IPS-NIHi7 (cell line): ENCODE measurements around the gene CCDC158.
"Not testable (repeated sequence)": the region's sequence is repeated elsewhere in the genome, so short reads cannot be mapped to it uniquely, and the experiment has no call there.

Experiments used
- DNase-seq: peaks from one replicate; pipeline ENCODE4 v3.0.0; 2012; ENCODE audit warnings: mixed read lengths; ENCODE audit errors: extremely low spot score

CCDC158 gene

DNA sequence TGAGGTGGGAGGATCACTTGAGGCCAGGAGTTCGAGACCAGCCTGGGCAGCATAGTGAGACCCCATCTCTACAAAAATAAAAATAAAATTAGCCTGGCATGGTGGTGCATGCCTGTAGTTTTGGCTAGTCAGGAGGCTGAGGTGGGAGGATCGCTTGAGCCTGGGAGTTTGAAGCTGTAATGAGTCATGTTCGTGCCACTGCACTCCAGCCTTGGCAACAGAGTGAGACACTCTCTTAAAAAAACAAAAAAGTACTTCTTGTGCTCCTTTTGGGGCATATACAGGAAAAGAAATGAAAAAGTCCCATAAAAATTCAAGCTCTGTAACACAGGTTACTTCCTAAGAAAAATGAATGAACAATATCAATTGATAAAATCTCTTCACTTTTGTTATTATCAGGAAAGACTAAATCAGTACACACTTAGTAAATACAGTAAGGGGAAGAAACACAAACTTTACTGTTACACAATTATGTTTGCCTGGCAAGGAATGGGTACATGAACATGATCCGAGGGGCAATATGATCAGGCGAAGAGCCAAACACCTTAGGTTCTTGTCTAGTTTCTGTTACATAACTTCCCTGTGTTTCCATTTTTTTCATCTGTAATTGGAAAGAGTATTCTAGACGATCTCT, 46.9 kb downstream of the CCDC158 start:
- no peak for DNase-seq

DNA sequence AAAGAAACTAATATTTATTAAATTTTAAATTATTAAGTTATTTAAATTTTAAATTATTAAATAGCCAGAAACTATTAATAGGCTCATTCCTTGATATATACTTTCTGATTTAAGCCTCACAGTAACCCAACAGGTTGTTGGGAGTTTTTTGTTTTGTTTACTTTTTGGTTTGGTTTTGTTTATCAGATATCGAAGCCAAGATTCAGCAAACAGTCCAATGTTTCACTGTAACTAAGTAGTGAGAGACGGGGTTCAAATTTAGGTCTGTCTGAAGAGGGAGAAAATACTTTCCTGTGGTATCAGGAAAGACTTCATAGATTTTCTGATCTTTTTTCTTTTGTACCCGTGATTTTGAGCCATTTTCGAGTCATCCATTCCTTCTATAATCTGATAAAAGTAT, 54.2 kb downstream of the CCDC158 start:
- no peak for DNase-seq

DNA sequence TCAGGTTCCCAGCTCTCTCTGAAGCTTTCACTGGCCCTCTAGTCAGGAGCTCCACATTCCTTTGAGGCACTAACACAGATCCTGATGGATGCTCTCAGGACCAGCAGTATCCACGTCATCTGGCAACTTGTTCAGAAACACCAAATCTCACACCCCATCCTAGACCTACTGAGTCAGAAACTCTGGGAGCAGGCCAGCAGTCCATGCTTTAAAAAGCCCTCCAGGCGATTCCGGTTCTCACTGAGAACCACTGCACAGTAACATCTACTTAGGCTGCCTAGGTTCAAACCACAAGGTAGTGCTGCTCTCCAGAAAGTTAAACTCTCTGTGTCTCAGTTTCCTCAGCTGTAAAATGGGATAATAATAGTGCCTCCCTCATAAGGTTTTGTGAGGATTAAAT, 55.3 kb downstream of the CCDC158 start:
- no peak for DNase-seq

DNA sequence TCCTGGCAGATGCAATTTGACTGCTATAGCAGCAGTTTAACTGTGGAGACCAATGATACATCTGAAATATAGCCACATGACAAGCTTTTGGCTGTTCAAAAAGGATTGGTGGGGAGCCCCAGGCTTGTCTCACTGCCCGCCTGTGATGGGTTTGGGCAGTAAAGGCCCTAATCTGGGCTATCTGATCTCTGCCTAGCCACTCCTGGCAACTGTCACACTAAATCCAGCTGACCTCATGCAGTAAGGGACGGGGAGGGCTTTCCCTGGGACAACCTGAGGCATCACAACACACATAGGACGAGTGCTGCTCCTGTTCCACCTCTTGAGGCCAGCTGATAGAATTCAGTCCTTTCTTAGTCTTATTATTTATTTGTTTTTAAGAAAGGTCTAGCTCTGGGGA, 56.2 kb downstream of the CCDC158 start:
- DNase-seq = no peak

DNA sequence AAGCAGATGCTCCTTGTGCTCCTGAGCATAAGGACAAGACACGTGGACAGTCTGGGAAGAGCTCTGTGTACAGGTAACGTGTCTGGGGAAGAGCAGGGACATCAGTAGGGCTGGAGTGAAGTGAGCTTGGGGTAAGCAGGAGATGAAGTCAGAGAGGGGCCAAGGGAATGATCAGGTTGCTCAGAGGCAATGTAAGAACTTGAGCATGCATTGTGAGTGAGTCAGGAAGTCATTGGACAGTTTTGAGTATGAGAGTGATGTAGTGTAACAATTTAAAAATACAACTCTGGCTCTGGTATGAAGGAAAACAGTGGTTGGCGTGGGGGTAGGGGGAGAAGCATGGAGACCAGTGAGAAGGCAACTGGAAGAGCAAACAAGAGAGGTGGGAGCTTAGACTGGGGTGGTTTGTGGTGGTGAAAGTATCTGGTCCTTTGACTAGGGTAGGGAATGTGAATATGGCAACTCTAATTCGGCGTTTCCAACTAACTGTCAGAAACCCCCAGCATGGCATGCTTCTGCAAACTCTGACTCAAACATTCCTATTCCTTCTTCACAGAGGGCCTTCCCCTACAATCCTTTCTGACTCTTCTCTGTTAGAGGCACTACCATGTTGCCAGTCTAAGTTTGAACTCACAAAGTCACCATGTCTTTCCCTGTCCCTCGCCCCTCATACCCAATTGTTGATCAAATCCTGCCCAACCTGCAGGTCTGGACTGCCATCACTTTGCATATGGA, 57.2 kb downstream of the CCDC158 start:
- DNase-seq = no peak

DNA sequence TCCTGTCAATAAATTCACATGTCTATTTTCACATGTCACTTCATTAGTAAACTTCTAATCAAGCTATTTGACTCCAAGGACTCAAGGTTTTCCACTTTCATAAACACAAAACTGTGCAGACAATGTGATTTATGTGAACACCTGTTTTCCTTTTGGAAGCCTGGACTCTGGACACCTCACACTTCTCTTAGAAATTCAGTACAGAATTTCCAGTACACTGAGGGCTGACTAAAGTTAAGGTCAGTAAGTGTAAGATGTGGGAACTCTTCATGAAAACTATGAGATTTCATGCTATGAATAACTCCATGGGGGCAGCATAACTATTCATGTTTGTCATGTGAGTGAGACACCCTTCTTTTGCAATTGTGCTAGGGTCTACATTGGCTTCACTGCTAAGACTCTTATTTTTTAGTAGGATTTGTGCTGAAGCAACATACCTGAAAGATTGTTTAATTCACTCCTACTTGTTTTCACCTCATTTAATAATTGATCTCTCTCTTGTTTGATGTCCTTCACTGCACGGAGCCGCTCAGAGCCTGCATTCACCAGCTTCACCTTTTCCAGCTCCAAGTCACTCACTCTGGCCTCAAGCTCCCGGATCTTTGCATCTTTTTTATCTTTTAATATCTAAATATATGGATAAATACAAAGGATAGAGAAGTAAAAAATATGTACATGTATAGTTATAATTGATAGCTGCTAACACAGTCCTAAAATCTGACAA, 59.1 kb downstream of the CCDC158 start:
- no peak for DNase-seq

DNA sequence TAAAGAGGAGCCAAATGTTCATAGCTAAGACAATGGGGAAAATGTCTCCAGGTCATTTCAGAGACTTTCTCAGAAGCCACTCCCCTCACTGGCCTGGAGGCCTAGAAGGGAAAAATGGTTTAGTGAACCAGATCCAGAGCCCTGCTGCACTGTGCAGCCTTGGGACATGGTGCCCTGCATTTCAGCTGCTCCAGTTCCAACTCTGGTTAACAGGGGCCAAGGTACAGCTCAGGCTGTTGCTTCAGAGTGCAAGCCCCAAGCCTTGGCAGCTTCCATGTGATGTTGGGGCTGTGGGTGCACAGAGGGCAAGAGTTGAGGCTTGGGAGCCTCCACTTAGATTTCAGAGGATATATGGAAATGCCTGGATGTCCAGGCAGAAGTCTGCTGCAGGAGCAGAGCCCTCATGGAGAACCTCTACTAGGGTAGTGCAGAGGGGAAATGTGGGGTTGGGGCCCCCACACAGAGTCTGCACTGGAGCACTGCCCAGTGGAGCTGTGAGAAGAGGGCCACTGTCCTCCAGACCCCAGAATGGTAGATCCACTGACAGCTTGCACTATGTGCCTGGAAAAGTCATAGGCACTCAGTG, 61.0 kb downstream of the CCDC158 start:
- DNase-seq = not testable (repeated sequence)

DNA sequence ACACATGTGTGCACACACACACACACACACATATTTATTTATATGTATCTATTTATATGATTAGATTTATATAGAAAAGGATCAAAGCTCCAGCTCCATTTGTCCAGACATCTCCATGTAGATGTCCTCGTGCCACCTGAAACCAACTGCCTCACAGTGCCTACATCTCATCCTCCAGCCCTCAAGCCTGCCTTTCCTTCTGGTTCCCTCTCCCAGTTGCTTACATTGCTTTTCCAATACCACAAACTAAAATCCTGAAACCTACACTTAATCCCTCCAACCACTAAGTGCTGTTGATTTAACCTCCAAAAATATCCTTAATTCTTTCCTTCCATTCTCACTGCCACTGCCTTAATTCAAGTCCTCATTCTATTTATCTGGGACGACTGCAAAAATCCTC, 63.0 kb downstream of the CCDC158 start:
- DNase-seq = no peak

DNA sequence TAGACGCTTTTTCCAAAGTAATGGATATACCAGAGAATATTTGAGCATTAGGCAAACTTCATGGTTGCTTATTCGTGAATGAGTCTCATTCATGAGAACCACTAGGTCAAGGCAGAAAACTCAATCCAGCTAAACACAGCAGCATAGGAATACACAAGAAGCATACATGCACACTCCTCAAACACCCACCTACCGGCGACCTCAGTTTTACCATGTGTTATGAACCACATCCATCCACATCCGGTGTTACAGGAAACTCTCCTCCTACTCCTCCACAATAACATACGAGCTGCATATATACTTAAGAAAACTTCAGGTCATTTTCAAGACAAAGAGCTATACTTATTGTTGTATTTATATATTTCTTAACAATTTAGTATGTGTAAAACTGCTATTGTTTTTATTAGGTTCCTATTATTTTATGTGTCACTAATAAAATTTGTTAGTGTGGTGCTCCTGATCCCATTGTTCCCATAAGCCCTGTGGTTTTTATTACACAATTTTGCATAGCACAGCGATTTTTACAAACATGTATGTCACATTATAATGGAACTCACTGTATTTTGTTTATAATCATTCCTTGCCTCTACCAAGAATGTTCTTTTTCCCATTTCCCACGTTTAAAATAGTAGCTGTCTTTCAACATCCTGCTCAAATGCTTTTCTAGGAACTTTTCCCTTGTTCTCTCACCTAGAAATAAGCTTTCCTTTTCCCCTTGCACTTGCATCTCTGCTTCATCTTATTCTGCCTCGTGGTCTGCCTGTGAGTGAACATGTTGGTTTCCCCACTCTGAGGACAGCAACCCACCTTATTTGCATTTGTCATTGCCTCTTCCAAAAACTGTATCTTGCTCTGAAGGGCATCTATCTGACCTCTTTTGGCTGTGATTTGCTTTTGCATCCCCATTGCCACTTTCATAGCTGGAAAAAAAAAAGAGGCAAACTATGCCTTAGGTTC, 66.1 kb downstream of the CCDC158 start:
- no peak for DNase-seq

DNA sequence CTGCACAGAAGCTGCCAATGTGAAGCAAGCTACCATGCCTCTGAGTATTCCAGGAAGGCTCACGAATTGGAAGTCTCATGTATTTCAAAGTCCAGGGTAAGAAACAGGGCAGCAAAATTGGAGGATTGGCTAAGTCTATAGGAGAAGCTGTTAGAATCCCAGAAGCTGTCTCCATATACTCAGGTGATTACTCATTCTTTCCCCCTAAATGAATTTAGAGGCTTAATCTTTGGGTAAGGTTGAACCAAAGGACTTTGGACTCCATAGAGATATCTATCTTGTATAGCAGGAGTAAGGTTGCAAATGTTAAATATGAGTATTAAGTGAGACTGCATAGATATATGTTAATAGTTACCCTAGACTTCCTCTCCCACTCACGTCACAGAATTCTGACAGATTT, 78.1 kb downstream of the CCDC158 start:
- DNase-seq = no peak

DNA sequence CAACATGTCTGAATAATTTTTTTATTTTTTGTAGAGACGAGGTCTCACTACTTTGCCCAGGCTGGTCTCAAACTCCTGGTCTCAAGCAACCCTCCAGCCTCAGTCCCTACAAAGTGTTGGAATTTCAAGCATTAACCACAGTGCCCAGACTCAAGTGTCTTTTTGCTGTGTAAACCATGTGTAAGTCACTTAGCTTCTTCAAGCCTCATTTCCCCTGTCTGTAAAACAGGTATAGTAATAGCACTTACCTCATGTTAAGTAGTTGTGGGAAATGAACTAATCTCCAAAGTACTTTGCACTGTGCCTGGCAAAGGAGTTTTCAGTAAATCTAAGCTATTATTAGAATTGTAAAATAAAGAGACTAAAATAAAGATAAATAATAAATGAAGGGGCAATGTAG, 78.8 kb downstream of the CCDC158 start:
- no peak for DNase-seq

DNA sequence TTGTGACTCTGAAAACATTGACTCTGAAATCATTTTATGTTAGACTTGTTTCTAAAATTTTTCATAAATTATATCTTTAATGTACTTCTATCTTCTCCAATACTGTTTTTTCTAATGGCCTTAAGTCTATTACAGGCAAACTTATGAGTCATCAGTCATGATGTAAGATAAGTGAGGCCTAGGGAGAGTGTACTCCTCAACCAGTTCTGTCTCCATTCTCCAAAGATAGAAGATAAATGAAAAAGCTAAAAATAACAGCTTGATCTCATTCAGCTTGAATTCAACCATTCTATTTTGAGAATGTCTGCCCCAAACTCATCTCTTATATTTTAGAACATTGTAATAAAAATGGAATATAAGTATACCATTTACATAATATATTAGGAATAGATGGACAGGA, 79.9 kb downstream of the CCDC158 start:
- DNase-seq = no peak

DNA sequence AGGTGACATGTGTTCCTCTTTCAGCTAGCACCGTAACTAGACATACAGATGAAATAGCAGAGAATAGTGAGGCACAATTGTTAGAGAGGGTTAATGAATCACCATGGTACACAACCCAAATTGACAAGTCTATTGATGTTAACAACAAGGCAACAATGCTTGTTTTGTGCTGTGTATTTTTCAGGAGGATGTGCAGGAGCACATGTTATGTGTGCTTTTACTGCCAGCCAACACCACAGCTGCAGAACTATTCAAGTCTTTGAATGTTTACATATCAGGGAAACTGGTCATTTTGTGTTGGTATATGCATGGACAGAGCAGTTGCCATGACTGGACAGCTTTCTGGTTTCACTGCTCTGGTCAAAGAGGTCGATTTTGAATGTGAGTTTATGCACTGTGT, 81.6 kb downstream of the CCDC158 start:
- no peak for DNase-seq

DNA sequence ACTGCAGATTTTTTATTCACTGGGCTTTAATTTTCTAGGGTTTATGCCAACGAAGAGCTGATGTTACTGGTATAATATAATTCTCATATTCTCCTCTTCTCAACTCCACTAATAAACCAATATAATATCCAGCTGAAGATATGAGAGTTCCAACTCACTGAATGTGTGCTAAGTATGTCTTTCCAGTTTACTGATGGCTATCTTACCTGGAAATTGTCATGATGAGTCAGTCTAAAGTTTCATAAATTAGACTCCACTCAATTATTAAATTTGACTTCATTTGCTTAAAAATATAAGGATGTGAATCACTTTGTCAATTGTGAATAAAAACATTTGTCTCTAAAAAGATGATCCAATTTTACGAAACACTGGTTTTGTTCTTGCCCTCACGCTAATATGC, 86.1 kb downstream of the CCDC158 start:
- no peak for DNase-seq

DNA sequence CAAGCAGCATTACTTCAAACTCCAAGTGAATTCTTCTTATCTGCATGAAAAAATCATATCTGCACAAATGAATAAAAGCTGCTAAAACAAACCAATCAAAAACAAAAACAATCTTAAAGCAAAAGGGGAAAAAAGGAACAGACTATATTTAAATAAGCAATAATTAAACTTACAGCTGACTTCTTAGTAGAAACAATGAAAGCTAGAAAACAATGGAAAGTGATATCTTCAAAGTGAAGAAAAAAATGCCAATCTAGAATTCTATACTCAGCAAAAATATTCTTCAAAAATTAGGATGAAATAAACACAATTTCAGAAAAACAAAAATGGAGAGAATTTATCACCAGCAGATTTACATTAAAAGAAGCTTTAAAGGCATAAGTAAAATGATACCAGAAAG, 94.4 kb downstream of the CCDC158 start:
- no peak for DNase-seq

DNA sequence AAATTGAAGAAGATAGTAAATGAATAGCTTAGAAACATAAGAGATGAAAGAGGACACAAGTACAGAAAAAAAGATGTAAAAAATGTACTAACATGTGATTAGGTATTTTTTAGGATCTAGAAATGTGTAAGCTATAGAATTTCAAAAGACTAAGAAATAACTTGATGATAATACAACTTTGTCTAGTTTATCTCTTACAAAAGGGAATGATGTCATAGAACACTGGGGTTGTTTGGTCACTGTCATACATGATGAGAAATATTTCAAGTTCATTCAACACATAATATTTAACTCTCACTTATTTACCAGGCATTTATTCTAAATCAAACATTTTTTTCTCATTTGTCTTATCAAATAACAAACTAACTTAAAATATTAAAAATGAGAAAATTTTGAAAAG, 95.9 kb downstream of the CCDC158 start:
- no peak for DNase-seq

DNA sequence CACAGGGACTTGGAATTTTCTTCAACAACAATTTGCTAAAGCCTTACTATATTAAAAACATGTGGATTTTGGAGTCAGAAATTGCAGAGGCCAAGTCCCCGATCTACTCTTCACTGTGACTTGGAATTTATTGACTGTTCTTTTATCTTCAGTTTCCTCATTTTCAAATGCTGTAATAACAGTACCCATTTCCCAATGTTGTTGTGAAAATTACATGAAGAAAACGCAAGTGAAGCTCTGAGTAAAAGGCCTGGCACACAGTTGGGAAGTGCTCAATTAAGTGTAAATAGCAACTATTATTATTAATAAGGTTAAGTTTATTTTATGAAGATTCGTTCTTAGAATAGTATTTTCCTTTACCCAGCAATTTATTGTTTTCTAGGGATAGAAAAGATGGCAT, 98.7 kb downstream of the CCDC158 start:
- no peak for DNase-seq

DNA sequence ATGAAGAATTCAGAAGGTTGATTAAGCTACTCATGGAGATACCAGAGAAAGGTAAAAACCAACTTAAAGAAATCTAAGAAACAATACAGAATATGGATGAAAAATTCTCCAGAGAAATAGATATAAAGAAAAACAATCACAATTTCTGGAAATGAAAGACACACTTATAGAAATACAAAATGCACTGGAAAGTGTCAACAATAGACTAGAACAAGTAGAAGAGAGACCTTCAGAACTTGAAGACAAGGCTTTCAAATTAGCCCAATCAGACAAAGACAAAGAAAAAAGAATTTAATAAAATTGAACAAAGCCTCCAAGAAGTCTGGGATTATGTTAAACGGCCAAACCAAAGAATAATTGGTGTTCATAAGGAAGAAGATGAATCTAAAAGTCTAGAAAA, 104.8 kb downstream of the CCDC158 start:
- DNase-seq = no peak

DNA sequence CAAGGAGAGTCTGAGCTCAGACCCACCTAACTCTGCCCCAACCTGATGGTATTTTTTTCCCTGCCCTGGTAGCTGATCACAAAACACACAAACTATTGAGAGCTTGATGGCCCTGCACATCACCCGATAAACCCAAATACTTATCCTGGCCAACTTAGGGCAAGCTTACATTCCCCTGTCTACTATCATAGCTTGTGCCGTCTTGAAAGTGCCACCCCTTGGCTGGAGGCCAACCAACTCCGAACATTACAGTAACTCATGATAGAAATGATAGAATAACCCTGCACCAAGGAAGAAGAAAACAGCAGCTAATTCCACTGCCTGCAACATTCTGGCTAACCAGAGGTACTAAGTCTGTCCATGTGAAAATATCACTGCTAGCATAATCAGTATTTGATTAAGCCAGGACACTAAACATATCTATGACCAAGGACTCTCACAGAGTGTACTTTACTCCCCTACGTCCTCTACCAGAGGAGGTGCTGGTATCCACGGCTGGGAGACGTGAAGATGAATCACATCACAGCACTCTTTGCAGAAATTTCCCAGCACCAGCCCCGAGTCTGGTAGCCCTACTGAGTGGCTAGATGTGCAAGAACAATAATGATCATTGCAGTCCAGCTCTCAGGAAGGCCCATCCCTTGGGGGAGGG, 105.5 kb downstream of the CCDC158 start:
- no peak for DNase-seq

DNA sequence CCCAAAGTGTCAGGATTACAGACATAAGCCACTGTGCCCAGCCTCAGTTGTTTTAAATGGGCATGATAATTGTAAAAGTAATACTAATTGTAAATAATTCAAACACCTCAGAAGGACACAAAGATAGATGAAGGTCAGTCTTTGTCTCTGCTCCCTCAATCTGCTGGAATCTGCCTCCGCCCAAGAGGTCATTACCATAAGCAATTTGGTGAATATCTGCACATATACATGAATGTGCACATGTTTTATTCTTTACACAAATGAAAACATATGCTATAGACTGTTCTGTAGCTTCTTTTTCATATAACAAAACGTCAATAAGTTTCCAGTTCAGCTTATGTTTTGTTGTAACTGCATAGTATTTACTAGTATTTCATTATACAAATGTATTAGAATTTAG, 107.4 kb downstream of the CCDC158 start:
- no peak for DNase-seq

DNA sequence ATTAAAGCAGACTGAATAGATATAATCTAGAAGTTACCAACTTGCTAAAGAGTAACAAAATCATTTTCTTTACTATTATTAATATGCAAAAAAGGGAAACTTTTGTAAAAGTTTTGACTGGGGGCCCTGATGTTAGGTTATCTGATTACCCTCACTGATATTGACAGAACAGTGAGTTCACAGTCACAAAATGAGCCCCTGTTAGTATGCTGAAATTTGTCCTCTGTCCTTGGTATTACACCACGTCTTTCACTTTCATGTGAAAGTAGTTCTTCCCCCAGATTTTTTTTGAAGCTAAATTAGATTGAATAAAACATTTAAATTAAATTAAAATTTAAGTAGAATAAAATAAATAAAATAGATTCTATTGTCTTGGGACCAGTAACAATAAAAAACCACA, 108.5 kb downstream of the CCDC158 start:
- DNase-seq = no peak
